ENCODE measurements around the gene ACYP2.
"Not testable (repeated sequence)": the region's sequence is repeated elsewhere in the genome, so short reads cannot be mapped to it uniquely, and the experiment has no call there.

GRCh38 chr2:54072483-54072882 lies 42.9 kb upstream of the ACYP2 start:
- TF ChIP-seq, protein P1, sequence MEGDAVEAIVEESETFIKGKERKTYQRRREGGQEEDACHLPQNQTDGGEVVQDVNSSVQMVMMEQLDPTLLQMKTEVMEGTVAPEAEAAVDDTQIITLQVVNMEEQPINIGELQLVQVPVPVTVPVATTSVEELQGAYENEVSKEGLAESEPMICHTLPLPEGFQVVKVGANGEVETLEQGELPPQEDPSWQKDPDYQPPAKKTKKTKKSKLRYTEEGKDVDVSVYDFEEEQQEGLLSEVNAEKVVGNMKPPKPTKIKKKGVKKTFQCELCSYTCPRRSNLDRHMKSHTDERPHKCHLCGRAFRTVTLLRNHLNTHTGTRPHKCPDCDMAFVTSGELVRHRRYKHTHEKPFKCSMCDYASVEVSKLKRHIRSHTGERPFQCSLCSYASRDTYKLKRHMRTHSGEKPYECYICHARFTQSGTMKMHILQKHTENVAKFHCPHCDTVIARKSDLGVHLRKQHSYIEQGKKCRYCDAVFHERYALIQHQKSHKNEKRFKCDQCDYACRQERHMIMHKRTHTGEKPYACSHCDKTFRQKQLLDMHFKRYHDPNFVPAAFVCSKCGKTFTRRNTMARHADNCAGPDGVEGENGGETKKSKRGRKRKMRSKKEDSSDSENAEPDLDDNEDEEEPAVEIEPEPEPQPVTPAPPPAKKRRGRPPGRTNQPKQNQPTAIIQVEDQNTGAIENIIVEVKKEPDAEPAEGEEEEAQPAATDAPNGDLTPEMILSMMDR (IDR thresholded peaks at IDR 0.05): not testable (repeated sequence)
- TF ChIP-seq EP300 (IDR thresholded peaks at IDR 0.05; ENCODE audit: low read depth); POLR2AphosphoS5 (IDR thresholded peaks at IDR 0.05): not testable (repeated sequence)

Data from transverse colon (tissue), 4 donors.